ENCODE data around the gene ITGB5. TPM values are rescaled to one million over a fixed set of nuclear protein-coding genes. Genes with fewer than 3 reads are reported as not detected.

The ITGB5 gene
- total RNA-seq, 1 experiment from 2014 or later: 77.8 TPM

- TF ChIP-seq SRF (IDR thresholded peaks at IDR 0.05; ENCODE audit: low read depth) (no peak), YY1 (IDR thresholded peaks at IDR 0.05; ENCODE audit: extremely low read depth, insufficient replicate concordance, low read depth, low read length) (no peak), FOSL1 (IDR thresholded peaks at IDR 0.05; ENCODE audit: low read depth) (no peak), EZH2 (IDR thresholded peaks at IDR 0.05) (no peak), ELF1 (IDR thresholded peaks at IDR 0.05; ENCODE audit: borderline replicate concordance, low read depth) (no peak), ZBTB33 (IDR thresholded peaks at IDR 0.05; ENCODE audit: extremely low read depth, insufficient replicate concordance, low read length) (no peak), RAD21 (IDR thresholded peaks at IDR 0.05; ENCODE audit: low read depth) (no peak), SP1 (IDR thresholded peaks at IDR 0.05; ENCODE audit: low read depth) (no peak), POLR2AphosphoS5 (IDR thresholded peaks at IDR 0.05; ENCODE audit: low read depth, low read length) (no peak), REST (IDR thresholded peaks at IDR 0.05; ENCODE audit: low read depth) (no peak), TCF7L2 (IDR thresholded peaks at IDR 0.05; ENCODE audit: borderline replicate concordance, extremely low read depth, insufficient read depth, insufficient read length) (no peak), CEBPB (IDR thresholded peaks at IDR 0.05; ENCODE audit: low read depth) (no peak), ATF3 (IDR thresholded peaks at IDR 0.05) (no peak), POLR2A (IDR thresholded peaks at IDR 0.05; ENCODE audit: borderline replicate concordance, extremely low read depth, insufficient read depth, insufficient read length) (no peak), CBX3 (IDR thresholded peaks at IDR 0.05; ENCODE audit: low read depth) (no peak), SIN3A (IDR thresholded peaks at IDR 0.05; ENCODE audit: low read depth) (no peak), EZH2phosphoT487 (IDR thresholded peaks at IDR 0.05; ENCODE audit: borderline replicate concordance) (no peak)
- BruUV-seq (replicated peaks): no TSS peak
- no peak overlapping the region for H3K4me3 ChIP-seq (replicated peaks in 1 of 2; ENCODE audit: low read depth in 1 of 2, low read length in 2 of 2)
Observed at GRCh38 chr3:124850212-124850611, 37.0 kb downstream of the ITGB5 start.

More at GRCh38 chr3:124850212-124850611, 37.0 kb downstream of the ITGB5 start:
- Histone ChIP-seq H3K27ac (ENCODE audit: low read depth, low read length) (no peak overlapping the region), H3K36me3 (ENCODE audit: control insufficient read depth in 1 of 2, insufficient read depth in 2 of 2, low read length in 2 of 2) (peaks cover 0 to 6% of the 10 kb centered on the region in 2 experiments; a peak in 2 of 4 replicates), H3K79me2 (ENCODE audit: insufficient read depth, low read length) (no peaks in the 10 kb centered on the region), H3K9ac (ENCODE audit: low read length) (no peak overlapping the region), H3K4me2 (ENCODE audit: low read length) (no peak overlapping the region), H3K4me1 (ENCODE audit: control insufficient read depth in 1 of 2, insufficient read depth in 2 of 2, low read length in 2 of 2) (peaks cover 8 to 11% of the 10 kb centered on the region in 2 experiments; a peak in 3 of 4 replicates), H4K20me1 (ENCODE audit: insufficient read depth) (no peaks in the 10 kb centered on the region), H3K27me3 (ENCODE audit: insufficient read depth, low read length) (no peaks in the 10 kb centered on the region), H2AFZ (ENCODE audit: low read depth, low read length, poor library complexity, severe bottlenecking) (no peak overlapping the region), H3K9me2 (ENCODE audit: insufficient read depth) (no peaks in the 10 kb centered on the region), H3K9me3 (ENCODE audit: control insufficient read depth in 1 of 2, insufficient read depth in 1 of 2, low read depth in 1 of 2, low read length in 2 of 2) (no peaks in the 10 kb centered on the region)
- POLR2A ChIA-PET: no interaction called here
- intact Hi-C loops (cut with micrococcal nuclease): no loop called here
- CTCF ChIA-PET: no interaction called here
- DNase-seq (ENCODE audit: low read depth, low spot score): no peak
- RAD21 ChIA-PET (ENCODE audit: low non-redundant PET in 1 of 2, low total read pairs in 2 of 2, uncharacterized antibody in 2 of 2, unreplicated experiment in 2 of 2): no interaction called here
- no peak for ATAC-seq
